HG03097 (cell line): ENCODE data around the gene GSTM2.
"Not testable (repeated sequence)": the region's sequence is repeated elsewhere in the genome, so short reads cannot be mapped to it uniquely, and the experiment has no call there.

Experiments
- ATAC-seq: cut with Tn5 transposase; IDR thresholded peaks from one replicate; pipeline ENCODE4 v1.9.1; 2021; ENCODE audit not compliant: unreplicated experiment, low FRiP score

GSTM2 gene

GRCh38 chr1:109643385-109644230 lies 24.2 kb upstream of the GSTM2 start:
- peak; percentile 70 for ATAC-seq

GRCh38 chr1:109644670-109645069 lies 23.2 kb upstream of the GSTM2 start:
- ATAC-seq = no peak

- no peak for ATAC-seq
Observed at GRCh38 chr1:109649491-109649914, 18.4 kb upstream of the GSTM2 start.

- no peak for ATAC-seq
Observed at GRCh38 chr1:109650609-109651008, 17.2 kb upstream of the GSTM2 start.

- no peak for ATAC-seq
Observed at GRCh38 chr1:109652402-109652801, 15.5 kb upstream of the GSTM2 start.

- ATAC-seq = no peak
Observed at GRCh38 chr1:109653306-109653705, 14.6 kb upstream of the GSTM2 start.

- no peak for ATAC-seq
Observed at GRCh38 chr1:109654519-109654918, 13.3 kb upstream of the GSTM2 start.

- ATAC-seq = peak; percentile 84
Observed at GRCh38 chr1:109655615-109656519, 12.0 kb upstream of the GSTM2 start, which contains the start of gene GSTM4. Gene GSTM4, plus strand, starts transcription at chr1:109656099. Its CDS starts 291 bp downstream, at chr1:109656390.

- no peak for ATAC-seq
Observed at GRCh38 chr1:109657395-109657794, 10.5 kb upstream of the GSTM2 start.

- no peak for ATAC-seq
Observed at GRCh38 chr1:109657970-109658369, 9.9 kb upstream of the GSTM2 start.

- ATAC-seq = no peak
Observed at GRCh38 chr1:109658533-109659042, 9.3 kb upstream of the GSTM2 start.

GRCh38 chr1:109659145-109659544 lies 8.7 kb upstream of the GSTM2 start:
- no peak for ATAC-seq

GRCh38 chr1:109659997-109660690 lies 7.7 kb upstream of the GSTM2 start:
- ATAC-seq = no peak

GRCh38 chr1:109660691-109661026 lies 7.2 kb upstream of the GSTM2 start:
- ATAC-seq = not testable (repeated sequence)

GRCh38 chr1:109661391-109661790 lies 6.5 kb upstream of the GSTM2 start:
- no peak for ATAC-seq

GRCh38 chr1:109664671-109665070 lies 3.2 kb upstream of the GSTM2 start:
- ATAC-seq = no peak

GRCh38 chr1:109668123-109668775 lies 392 bp downstream of the GSTM2 start:
- ATAC-seq = no peak

GRCh38 chr1:109669246-109669948 lies 1.5 kb downstream of the GSTM2 start:
- ATAC-seq = no peak

- ATAC-seq = not testable (repeated sequence)
Observed at GRCh38 chr1:109669949-109670302, 2.1 kb downstream of the GSTM2 start.

GRCh38 chr1:109671067-109671466 lies 3.2 kb downstream of the GSTM2 start:
- ATAC-seq = no peak
